Bronchial epithelial cell (primary cell): ENCODE results near the gene CST9. TPM values are rescaled to one million over a fixed set of nuclear protein-coding genes. Genes with fewer than 3 reads are reported as not detected.
A peak's percentile ranks its signal among the peaks of the same experiment; 100 is the strongest.

Source experiments
- DNase-seq: peaks from one replicate; pipeline ENCODE4 v3.0.0-alpha.2; 2010; ENCODE audit warnings: low read depth
- FAIRE-seq: peaks from 2 replicates; lab custom pipeline; 2011; peaks lifted over from hg19 to GRCh38; lab: Jason Lieb, UNC
- H3K27me3 ChIP-seq: 2 replicates; pipeline ENCODE4 v1.5.1; 2011; ENCODE audit warnings: low read length; ENCODE audit not compliant: control insufficient read depth, insufficient read depth
- H3K36me3 ChIP-seq: 2 replicates; pipeline ENCODE4 v1.5.1; 2011; ENCODE audit warnings: low read length; ENCODE audit not compliant: control insufficient read depth, insufficient read depth
- H3K4me3 ChIP-seq: 2 replicates; pipeline ENCODE4 v1.5.1; 2011; ENCODE audit warnings: mild to moderate bottlenecking, low read depth, low read length, control low read depth
- CTCF ChIP-seq: IDR thresholded peaks from 2 replicates; pipeline ENCODE4 v1.5.1; 2011; ENCODE audit warnings: mild to moderate bottlenecking, moderate library complexity, low read length, control low read depth, inconsistent platforms; ENCODE audit not compliant: insufficient read depth, severe bottlenecking
- total RNA-seq: library from RNA; depleted of rRNA; stranded (reverse); fragments of >200 nt; gene quantifications from 2 replicates; pipeline ENCODE4 v1.2.1, GENCODE V29; 2014

The CST9 gene
- total RNA-seq, 1 donor from 2014 or later, result not detected

DNA sequence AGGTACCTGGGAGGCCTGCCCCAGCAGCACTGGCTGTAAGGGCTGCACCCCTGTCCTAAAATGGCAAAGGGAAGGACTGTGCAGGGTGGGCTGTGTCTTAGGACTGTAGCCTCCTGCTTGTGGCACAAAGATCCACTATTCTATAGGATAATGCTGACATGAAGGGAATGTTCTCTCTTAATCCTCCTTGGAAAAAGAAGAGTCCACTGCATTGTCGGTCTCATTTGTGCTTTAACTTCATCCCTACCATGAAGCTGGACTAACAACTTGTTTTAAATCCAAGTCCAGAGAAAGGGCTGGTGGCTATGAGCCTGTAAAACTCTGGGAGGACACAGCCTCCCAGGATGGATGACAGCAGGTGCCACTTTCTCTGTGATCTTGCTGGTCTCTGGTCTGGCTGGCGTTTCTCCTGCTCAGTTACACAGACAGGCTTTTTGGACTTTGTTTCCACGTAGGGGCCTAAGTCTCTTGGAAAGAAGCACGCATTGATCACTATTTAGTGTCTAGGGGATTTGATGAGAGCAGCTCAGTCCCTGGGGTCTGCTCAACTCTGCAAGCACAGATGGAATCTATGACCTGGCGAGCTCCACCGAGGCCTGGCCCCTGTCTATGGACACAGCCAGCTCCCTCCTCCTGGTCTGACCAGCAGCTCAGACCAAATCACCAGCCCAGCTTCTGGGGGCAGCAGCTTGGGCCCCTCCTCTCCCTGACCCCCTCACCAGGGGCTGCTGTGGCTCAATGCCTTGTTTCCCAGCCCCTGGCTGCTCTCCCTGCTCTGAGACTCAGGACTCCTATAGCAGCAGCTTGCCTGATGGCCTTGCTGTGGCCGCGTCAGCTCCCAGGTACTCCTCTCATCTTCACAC lies 27.2 kb upstream of the CST9 start:
- H3K27me3 ChIP-seq, result no peaks in the 10 kb centered on the region
- no peak for FAIRE-seq
- DNase-seq, result no peak
- no peak overlapping the region for H3K4me3 ChIP-seq
- peaks cover 8% of the 10 kb centered on the region for H3K36me3 ChIP-seq
- no peak for TF ChIP-seq CTCF

GRCh38 chr20:23631981-23632710 lies 26.4 kb upstream of the CST9 start:
- no peaks in the 10 kb centered on the region for H3K27me3 ChIP-seq
- FAIRE-seq (no peak), DNase-seq (no peak)
- peaks cover 8% of the 10 kb centered on the region for H3K36me3 ChIP-seq
- no peak for TF ChIP-seq CTCF
- no peak overlapping the region for H3K4me3 ChIP-seq

GRCh38 chr20:23631226-23631822 lies 25.6 kb upstream of the CST9 start:
- FAIRE-seq, result no peak
- H3K27me3 ChIP-seq, result no peaks in the 10 kb centered on the region
- no peak for TF ChIP-seq CTCF
- H3K4me3 ChIP-seq, result no peak overlapping the region
- no peak for DNase-seq
- H3K36me3 ChIP-seq, result peaks cover 8% of the 10 kb centered on the region

DNA sequence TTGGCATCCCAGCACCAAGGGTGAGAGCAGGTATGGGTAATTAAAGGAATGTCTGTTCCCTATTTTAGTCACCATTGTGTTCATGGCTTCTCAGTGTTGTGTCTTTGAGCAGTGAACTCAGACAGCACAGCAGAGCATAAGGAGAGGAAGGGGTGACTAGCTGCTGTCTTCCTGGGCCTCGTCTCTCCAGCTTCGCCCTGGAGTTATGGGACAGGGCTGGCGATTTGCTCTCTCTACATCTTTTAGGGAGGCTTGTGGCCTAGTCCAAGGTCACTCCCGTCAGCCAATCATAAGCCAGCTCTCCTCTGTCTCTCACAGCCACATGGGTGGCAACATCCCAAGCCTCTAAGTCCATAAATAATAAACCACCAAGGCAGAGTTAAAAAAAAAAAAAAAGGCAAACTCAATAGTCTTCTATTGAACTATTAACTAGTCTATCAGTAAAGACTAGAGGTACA lies 24.7 kb upstream of the CST9 start:
- DNase-seq, result no peak

More for the DNA sequence above, 24.7 kb upstream of the CST9 start:
- peak; percentile 58 for FAIRE-seq
- Histone ChIP-seq H3K27me3 (no peaks in the 10 kb centered on the region), H3K4me3 (no peak overlapping the region), H3K36me3 (peaks cover 8% of the 10 kb centered on the region)
- no peak for TF ChIP-seq CTCF
